Right lobe of liver (tissue), 6 donors: ENCODE data around the gene CFAP20. TPM values are rescaled to one million over a fixed set of nuclear protein-coding genes. Genes with fewer than 3 reads are reported as not detected.

Source experiments
- ATAC-seq, 4 donors: fragments of 200-7000 bp; cut with Tn5 transposase; one replicate each; pipeline ENCODE4 v1.9.1; 2020; ENCODE audit warnings: mild to moderate bottlenecking in 4 of 4, moderate library complexity in 4 of 4
- DNase-seq, 3 donors: peaks; one replicate each; pipeline ENCODE4 v3.0.0-alpha.2; 2020
- H3K27ac ChIP-seq, 3 donors: fragments of 200-600 bp; one replicate each; pipeline ENCODE4 v1.8.0; 2022
- H3K27me3 ChIP-seq, 2 donors: fragments of 200-600 bp; one replicate each; pipeline ENCODE4 v1.8.0; 2022
- H3K36me3 ChIP-seq, 4 donors: fragments of 200-600 bp; sonication (generic) in 1 of 4; one replicate each; pipeline versions ENCODE4 v1.5.1 to v1.8.0; 2017 to 2022; ENCODE audit warnings: control low read depth in 1 of 4
- H3K4me1 ChIP-seq, 4 donors: fragments of 200-600 bp; sonication (generic) in 1 of 4; one replicate each; pipeline versions ENCODE4 v1.5.1 to v1.8.0; 2017 to 2022; ENCODE audit warnings: control low read depth in 1 of 4
- H3K4me3 ChIP-seq, 3 donors: fragments of 200-600 bp; one replicate each; pipeline ENCODE4 v1.8.0; 2022
- H3K9me3 ChIP-seq, 4 donors: fragments of 200-600 bp; sonication (generic) in 1 of 4; one replicate each; pipeline versions ENCODE4 v1.5.1 to v1.8.0; 2017 to 2022; ENCODE audit warnings: control low read depth in 1 of 4
- POLR2A ChIP-seq: fragments of 450-650 bp; IDR thresholded peaks from one replicate; pipeline ENCODE4 v1.6.1; 2017; ENCODE audit warnings: antibody characterized with exemption, mild to moderate bottlenecking
- WGBS: methylation state at CpG from one replicate; pipeline ENCODE4 v1.1.6; 2018; ENCODE audit warnings: low coverage, low lambda C conversion rate; ENCODE audit not compliant: insufficient coverage; ENCODE audit errors: missing lambda C conversion rate; 5-methylcytosine and 5-hydroxymethylcytosine counted together
- intact Hi-C, 2 donors: fragments of 100-400 bp; cut with DNase I; formaldehyde crosslinking; loops; one replicate each; pipeline versions ENCODE4 v1.11.2 to v1.14.1; 2022
- total RNA-seq, 6 experiments: library from RNA; depleted of rRNA in 2 of 6; stranded (reverse); fragments of >200 nt in 2 of 6; fragmentation: NEBNext Ultra II Directional in 3 of 6; extraction: Animal tissue kit (Norgen Biotek cat#: 25700) in 3 of 6; gene quantifications; one replicate each; pipeline versions ENCODE4 v1.1.0 to v1.2.4, GENCODE V29; 2016 to 2023
- TF ChIP-seq, protein P1 (sequence below), 4 donors: fragments of 200-600 bp in 3 of 4; fragments of 450-650 bp in 1 of 4; IDR thresholded peaks; one replicate each; pipeline versions ENCODE4 v1.5.1 to v1.8.0; 2016 to 2022; ENCODE audit warnings: antibody characterized with exemption in 4 of 4, mild to moderate bottlenecking in 2 of 4
- donor health status: DM: no; HTN: yes; CAD: no.
- donor health status: DM: no; HTN: no; CAD: no.
- donor health status: DM: no; HTN: no; CAD: no.
- donor health status: DM: no; HTN: yes; CAD: no.
- donor health status: DM: no; HTN: yes; CAD: no.

CFAP20 gene
- total RNA-seq, 6 experiments from 2014 or later: 7.8 to 38.7 (median 18.1) TPM

DNA sequence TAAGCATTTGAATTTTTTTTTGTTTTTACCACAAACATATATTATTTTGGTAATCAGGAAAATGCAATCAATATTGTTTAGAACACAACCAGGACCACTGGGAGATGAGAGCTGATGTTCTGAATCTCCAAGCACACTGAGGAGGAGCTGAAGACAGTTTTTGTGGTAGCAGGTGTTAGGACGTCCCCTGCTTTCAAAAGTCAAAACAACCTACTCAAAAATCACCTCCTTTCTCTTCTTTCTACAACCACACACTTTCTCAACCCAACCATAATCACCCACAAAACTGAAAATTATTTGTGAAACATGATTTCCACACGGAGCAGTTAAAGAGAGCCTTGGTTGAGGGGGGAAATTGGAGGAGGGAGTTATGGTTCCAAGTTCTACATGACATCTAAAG is 26.7 kb upstream of the CFAP20 start:
- H3K4me1 ChIP-seq: no peaks in the 10 kb centered on the region
- no peak for TF ChIP-seq POLR2A
- TF ChIP-seq, protein P1, sequence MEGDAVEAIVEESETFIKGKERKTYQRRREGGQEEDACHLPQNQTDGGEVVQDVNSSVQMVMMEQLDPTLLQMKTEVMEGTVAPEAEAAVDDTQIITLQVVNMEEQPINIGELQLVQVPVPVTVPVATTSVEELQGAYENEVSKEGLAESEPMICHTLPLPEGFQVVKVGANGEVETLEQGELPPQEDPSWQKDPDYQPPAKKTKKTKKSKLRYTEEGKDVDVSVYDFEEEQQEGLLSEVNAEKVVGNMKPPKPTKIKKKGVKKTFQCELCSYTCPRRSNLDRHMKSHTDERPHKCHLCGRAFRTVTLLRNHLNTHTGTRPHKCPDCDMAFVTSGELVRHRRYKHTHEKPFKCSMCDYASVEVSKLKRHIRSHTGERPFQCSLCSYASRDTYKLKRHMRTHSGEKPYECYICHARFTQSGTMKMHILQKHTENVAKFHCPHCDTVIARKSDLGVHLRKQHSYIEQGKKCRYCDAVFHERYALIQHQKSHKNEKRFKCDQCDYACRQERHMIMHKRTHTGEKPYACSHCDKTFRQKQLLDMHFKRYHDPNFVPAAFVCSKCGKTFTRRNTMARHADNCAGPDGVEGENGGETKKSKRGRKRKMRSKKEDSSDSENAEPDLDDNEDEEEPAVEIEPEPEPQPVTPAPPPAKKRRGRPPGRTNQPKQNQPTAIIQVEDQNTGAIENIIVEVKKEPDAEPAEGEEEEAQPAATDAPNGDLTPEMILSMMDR (IDR thresholded peaks at IDR 0.05): no peak
- no peak overlapping the region for H3K4me3 ChIP-seq
- no peaks in the 10 kb centered on the region for H3K27me3 ChIP-seq
- intact Hi-C loops: no loop called here
- DNase-seq (no peak), ATAC-seq (no peak)
- H3K27ac ChIP-seq: no peak overlapping the region
- peaks cover 0 to 3% (median 0%) of the 10 kb centered on the region in 4 donors for H3K36me3 ChIP-seq
- H3K9me3 ChIP-seq: no peaks in the 10 kb centered on the region
- WGBS: 45% methylated on average over 2 of the region's 2 CpGs

DNA sequence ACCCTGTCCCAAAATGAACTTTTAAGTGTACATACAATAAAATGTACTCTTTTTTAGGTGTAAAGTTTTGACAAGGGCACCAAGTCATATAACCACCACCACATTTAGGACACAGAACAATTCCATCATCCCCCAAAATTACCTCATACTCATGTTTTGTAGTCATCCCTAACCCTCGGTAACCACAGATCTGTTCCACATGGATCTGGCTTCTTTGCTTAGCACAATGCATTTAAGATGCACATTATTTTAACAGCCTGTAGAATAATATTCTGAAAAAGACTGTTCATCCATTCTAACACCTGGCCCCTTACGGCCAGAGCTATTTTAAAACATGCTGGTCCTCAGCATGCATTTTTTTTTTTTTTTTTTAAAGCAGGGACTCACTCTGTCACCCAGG is 25.2 kb upstream of the CFAP20 start:
- Histone ChIP-seq H3K27me3 (no peaks in the 10 kb centered on the region), H3K36me3 (no peaks in the 10 kb centered on the region), H3K4me1 (no peaks in the 10 kb centered on the region), H3K9me3 (no peaks in the 10 kb centered on the region), H3K4me3 (no peak overlapping the region), H3K27ac (no peak overlapping the region)
- intact Hi-C loops: no loop called here
- DNase-seq: no peak
- ATAC-seq: no peak
- TF ChIP-seq, protein P1 (IDR thresholded peaks at IDR 0.05): no peak
- TF ChIP-seq POLR2A: no peak
- 95% methylated on average over 2 of the region's 2 CpGs for WGBS

DNA sequence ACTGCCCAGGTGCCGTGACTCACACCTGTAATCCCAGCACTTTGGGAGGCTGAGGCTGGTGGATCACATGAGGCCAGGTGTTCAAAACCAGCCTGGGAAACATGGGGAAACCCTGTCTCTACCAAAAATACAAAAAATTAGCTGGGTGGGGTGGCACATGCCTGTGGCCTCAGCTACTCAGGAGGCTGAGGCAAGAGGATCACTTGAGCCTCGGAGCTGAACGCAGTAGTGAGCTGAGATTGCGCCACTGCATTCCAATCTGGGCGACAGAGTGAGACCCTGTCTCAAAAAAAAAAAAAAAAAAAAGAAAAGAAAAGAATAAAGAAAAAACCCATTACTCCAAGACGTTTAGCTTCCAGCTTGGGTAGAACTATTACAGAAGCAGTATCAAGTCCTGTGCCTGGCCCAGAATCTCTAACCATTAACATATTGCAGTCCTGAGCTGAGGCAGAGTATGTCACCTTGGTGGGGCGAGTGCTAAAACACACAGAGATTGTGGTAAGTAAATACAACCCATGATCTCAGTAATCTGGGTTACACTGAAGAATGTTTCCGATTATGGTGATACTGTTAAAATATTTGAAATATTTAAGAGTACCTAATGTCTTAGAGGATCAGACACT is 23.2 kb upstream of the CFAP20 start:
- TF ChIP-seq, protein P1 (IDR thresholded peaks at IDR 0.05): no peak
- TF ChIP-seq POLR2A: no peak
- Histone ChIP-seq H3K36me3 (no peaks in the 10 kb centered on the region), H3K27me3 (no peaks in the 10 kb centered on the region), H3K4me3 (no peak overlapping the region), H3K4me1 (no peaks in the 10 kb centered on the region), H3K27ac (no peak overlapping the region), H3K9me3 (no peaks in the 10 kb centered on the region)
- intact Hi-C loops: no loop called here
- DNase-seq (no peak), ATAC-seq (no peak)
- WGBS: 61% methylated on average over 7 of the region's 8 CpGs

DNA sequence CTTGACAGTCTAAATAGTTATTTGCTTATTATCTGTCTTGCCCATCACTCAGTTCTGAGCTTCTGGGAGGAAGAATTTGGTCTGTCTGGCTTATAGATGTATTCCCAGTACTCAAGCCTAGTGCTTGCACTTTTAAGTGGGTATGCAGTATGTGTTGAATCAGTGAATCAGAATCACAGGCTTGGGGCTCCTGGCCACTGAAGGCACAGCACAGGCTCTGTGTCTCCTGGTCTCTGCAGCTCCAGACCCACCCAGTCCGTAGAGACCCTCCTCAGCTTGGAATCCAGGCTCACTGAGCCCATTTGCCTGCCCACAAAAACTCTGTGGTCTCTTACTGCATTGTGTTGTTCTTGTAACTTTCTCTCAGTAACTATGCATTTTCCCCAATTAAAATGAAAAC is 19.3 kb upstream of the CFAP20 start:
- Histone ChIP-seq H3K4me1 (no peaks in the 10 kb centered on the region), H3K36me3 (no peaks in the 10 kb centered on the region), H3K9me3 (no peaks in the 10 kb centered on the region), H3K27me3 (no peaks in the 10 kb centered on the region), H3K27ac (no peak overlapping the region), H3K4me3 (no peak overlapping the region)
- DNase-seq (no peak), ATAC-seq (no peak)
- intact Hi-C loops: no loop called here
- WGBS: 83% methylated on average over 1 of the region's 1 CpG
- TF ChIP-seq, protein P1 (IDR thresholded peaks at IDR 0.05): no peak
- TF ChIP-seq POLR2A: no peak

DNA sequence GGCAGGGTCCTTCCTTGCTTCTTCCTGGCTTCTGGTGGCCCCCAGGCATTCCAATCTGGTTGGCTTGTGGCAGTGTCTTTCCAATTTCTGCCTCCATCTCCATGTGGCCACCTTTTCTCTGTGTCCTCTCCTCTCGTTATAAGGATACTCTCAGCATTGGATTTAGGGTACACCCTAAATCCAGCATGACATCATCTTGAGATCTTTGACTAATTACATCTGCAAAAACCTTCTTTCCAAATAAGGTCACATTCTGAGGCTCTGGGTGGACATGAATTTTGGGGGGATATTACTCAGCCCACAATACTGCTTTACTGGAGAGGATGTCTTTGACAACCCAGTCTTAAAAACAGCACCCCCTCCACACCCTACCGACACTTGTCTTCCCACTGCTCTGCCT is 18.9 kb upstream of the CFAP20 start:
- no peak for TF ChIP-seq POLR2A
- TF ChIP-seq, protein P1 (IDR thresholded peaks at IDR 0.05): no peak
- no peaks in the 10 kb centered on the region for H3K27me3 ChIP-seq
- WGBS: 88% methylated on average over 2 of the region's 2 CpGs

More for the DNA sequence above, 18.9 kb upstream of the CFAP20 start:
- Histone ChIP-seq H3K4me3 (no peak overlapping the region), H3K9me3 (no peaks in the 10 kb centered on the region), H3K27ac (no peak overlapping the region), H3K36me3 (no peaks in the 10 kb centered on the region), H3K4me1 (no peaks in the 10 kb centered on the region)
- ATAC-seq (no peak), DNase-seq (no peak)
- intact Hi-C loops: no loop called here
